Activated CD8-positive, alpha-beta T cell treated with anti-CD3 and anti-CD28 coated beads for 36 hours (primary cell): ENCODE data around the gene CACNA1C. TPM values are rescaled to one million over a fixed set of nuclear protein-coding genes. Genes with fewer than 3 reads are reported as not detected.

Experiments used
- ATAC-seq: fragments of 200-7000 bp; cut with Tn5 transposase; one replicate; pipeline ENCODE4 v1.10.0; 2021; ENCODE audit warnings: mild to moderate bottlenecking, moderate library complexity
- CTCF ChIA-PET: fragments of 350-600 bp; sonication (Branson Sonifier 250); formaldehyde crosslinking; loops from one replicate; lab custom pipeline; 2021; ENCODE audit warnings: antibody characterized with exemption; lab: Charles Lee
- POLR2A ChIA-PET: fragments of 350-600 bp; sonication (Branson Sonifier 250); formaldehyde crosslinking; loops from one replicate; lab custom pipeline; 2021; ENCODE audit warnings: antibody characterized with exemption; lab: Charles Lee
- DNase-seq: peaks from one replicate; pipeline ENCODE4 v3.0.0-alpha.2; 2020
- H3K27ac Mint-ChIP-seq: one replicate; pipeline ENCODE4 v1.8.0; 2021; ENCODE audit warnings: mild to moderate bottlenecking, mixed read lengths
- H3K27me3 Mint-ChIP-seq: one replicate; pipeline ENCODE4 v1.8.0; 2021; ENCODE audit warnings: mixed read lengths
- H3K36me3 Mint-ChIP-seq: one replicate; pipeline ENCODE4 v1.8.0; 2021; ENCODE audit warnings: low read depth, mixed read lengths
- H3K4me1 Mint-ChIP-seq: one replicate; pipeline ENCODE4 v1.8.0; 2021; ENCODE audit warnings: low read depth, mixed read lengths
- H3K4me3 Mint-ChIP-seq: one replicate; pipeline ENCODE4 v1.8.0; 2021; ENCODE audit warnings: mild to moderate bottlenecking, moderate library complexity, mixed read lengths
- H3K9me3 Mint-ChIP-seq: one replicate; pipeline ENCODE4 v1.8.0; 2021; ENCODE audit warnings: mixed read lengths
- CTCF ChIP-seq: fragments of 200-600 bp; IDR thresholded peaks from one replicate; pipeline ENCODE4 v1.8.0; 2022; ENCODE audit warnings: antibody characterized with exemption, mild to moderate bottlenecking
- intact Hi-C: fragments of 100-400 bp; cut with micrococcal nuclease; formaldehyde crosslinking; loops from one replicate; pipeline ENCODE4 v1.10.0; 2022
- total RNA-seq, 2 experiments: library from RNA; stranded (reverse); gene quantifications; one replicate each; pipeline ENCODE4 v1.2.3, GENCODE V29; 2021

The CACNA1C gene
- total RNA-seq, 2 experiments from 2014 or later, result 0.02 to 0.05 TPM

- intact Hi-C loops, result no loop called here
- DNase-seq (no peak), ATAC-seq (no peak)
- Mint-ChIP-seq H3K4me3 (no peak overlapping the region), H3K27me3 (no peaks in the 10 kb centered on the region), H3K4me1 (no peaks in the 10 kb centered on the region), H3K36me3 (no peaks in the 10 kb centered on the region), H3K9me3 (no peaks in the 10 kb centered on the region), H3K27ac (no peak overlapping the region)
- ChIA-PET CTCF (no interaction called here), POLR2A (no interaction called here)
- TF ChIP-seq CTCF, result no peak
Observed at GRCh38 chr12:2513141-2514037, 460.6 kb downstream of the CACNA1C start.

DNA sequence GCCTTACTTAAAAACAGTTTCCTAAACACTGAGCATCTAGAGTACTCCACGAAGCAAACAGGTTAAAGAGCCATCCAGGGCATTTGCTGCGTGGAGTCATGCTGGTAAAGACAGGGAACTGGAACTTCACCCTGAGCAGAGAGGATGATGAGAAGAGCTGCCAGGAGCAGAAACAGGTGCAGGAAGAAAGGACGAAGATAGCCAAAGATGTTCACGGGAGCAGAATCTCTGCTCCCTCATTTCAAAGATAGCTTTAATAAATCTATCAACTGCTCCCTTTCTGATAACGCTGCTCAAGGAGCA is 461.2 kb downstream of the CACNA1C start:
- H3K27ac Mint-ChIP-seq, result no peak overlapping the region
- no peak for ATAC-seq
- ChIA-PET CTCF (no interaction called here), POLR2A (no interaction called here)
- H3K9me3 Mint-ChIP-seq, result no peaks in the 10 kb centered on the region
- no peak overlapping the region for H3K4me3 Mint-ChIP-seq
- DNase-seq, result no peak
- TF ChIP-seq CTCF, result no peak
- H3K4me1 Mint-ChIP-seq, result no peaks in the 10 kb centered on the region
- H3K36me3 Mint-ChIP-seq, result no peaks in the 10 kb centered on the region
- intact Hi-C loops, result no loop called here
- H3K27me3 Mint-ChIP-seq, result no peaks in the 10 kb centered on the region

GRCh38 chr12:2520722-2521246 is 468.0 kb downstream of the CACNA1C start:
- ChIA-PET CTCF (no interaction called here), POLR2A (no interaction called here)
- Mint-ChIP-seq H3K4me3 (no peak overlapping the region), H3K36me3 (no peaks in the 10 kb centered on the region), H3K4me1 (no peaks in the 10 kb centered on the region), H3K9me3 (no peaks in the 10 kb centered on the region), H3K27me3 (no peaks in the 10 kb centered on the region), H3K27ac (no peak overlapping the region)
- intact Hi-C loops, result no loop called here
- DNase-seq (no peak), ATAC-seq (no peak)
- no peak for TF ChIP-seq CTCF

- DNase-seq (no peak), ATAC-seq (no peak)
- no peaks in the 10 kb centered on the region for H3K27me3 Mint-ChIP-seq
- H3K36me3 Mint-ChIP-seq, result no peaks in the 10 kb centered on the region
- intact Hi-C loops, result no loop called here
- POLR2A ChIA-PET, result no interaction called here
- H3K27ac Mint-ChIP-seq, result no peak overlapping the region
- TF ChIP-seq CTCF, result no peak
- CTCF ChIA-PET, result no interaction called here
- no peaks in the 10 kb centered on the region for H3K9me3 Mint-ChIP-seq
- H3K4me1 Mint-ChIP-seq, result no peaks in the 10 kb centered on the region
- H3K4me3 Mint-ChIP-seq, result no peak overlapping the region
Observed at GRCh38 chr12:2523317-2523716, 470.5 kb downstream of the CACNA1C start.

DNA sequence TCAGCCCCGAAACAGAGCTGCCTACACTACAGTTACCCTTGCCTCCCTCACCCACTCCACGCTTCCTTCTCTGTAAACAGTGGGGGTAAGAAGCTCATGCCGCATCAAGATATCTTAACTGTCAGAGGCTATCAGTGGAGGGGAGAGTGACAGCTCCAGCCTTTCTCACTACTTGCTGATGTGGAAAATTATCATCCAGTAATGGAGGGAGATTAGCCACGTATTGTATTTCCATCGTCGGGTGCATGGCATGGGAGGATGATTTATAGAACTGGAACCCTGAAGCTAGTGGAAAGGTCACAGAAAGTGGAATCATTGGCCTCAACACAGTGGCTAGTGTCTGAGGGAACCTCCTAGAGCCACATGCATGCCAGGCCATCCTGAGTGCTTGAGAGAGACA is 471.1 kb downstream of the CACNA1C start:
- H3K4me3 Mint-ChIP-seq, result no peak overlapping the region
- intact Hi-C loops, result no loop called here
- DNase-seq (no peak), ATAC-seq (no peak)
- no peak for TF ChIP-seq CTCF
- H3K9me3 Mint-ChIP-seq, result no peaks in the 10 kb centered on the region
- ChIA-PET POLR2A (no interaction called here), CTCF (no interaction called here)
- no peak overlapping the region for H3K27ac Mint-ChIP-seq
- no peaks in the 10 kb centered on the region for H3K27me3 Mint-ChIP-seq
- H3K4me1 Mint-ChIP-seq, result no peaks in the 10 kb centered on the region
- no peaks in the 10 kb centered on the region for H3K36me3 Mint-ChIP-seq
